Activated naive CD4-positive, alpha-beta T cell treated with anti-CD3 and anti-CD28 coated beads, Interleukin-2, amount 50 U/mL, for 24 hours (primary cell): ENCODE results near the gene FBXO24.
A peak's percentile ranks its signal among the peaks of the same experiment; 100 is the strongest.

Source experiments
- H3K27ac Mint-ChIP-seq: one replicate; pipeline ENCODE4 v1.8.0; 2021; ENCODE audit warnings: mild to moderate bottlenecking, mixed read lengths
- H3K27me3 Mint-ChIP-seq: one replicate; pipeline ENCODE4 v1.8.0; 2021; ENCODE audit warnings: mixed read lengths
- H3K36me3 Mint-ChIP-seq: one replicate; pipeline ENCODE4 v1.8.0; 2021; ENCODE audit warnings: mixed read lengths
- H3K4me1 Mint-ChIP-seq: one replicate; pipeline ENCODE4 v1.8.0; 2021; ENCODE audit warnings: mixed read lengths
- H3K4me3 Mint-ChIP-seq: one replicate; pipeline ENCODE4 v1.8.0; 2021; ENCODE audit warnings: mild to moderate bottlenecking, mixed read lengths
- H3K9me3 Mint-ChIP-seq: one replicate; pipeline ENCODE4 v1.8.0; 2021; ENCODE audit warnings: mixed read lengths

FBXO24 gene

DNA sequence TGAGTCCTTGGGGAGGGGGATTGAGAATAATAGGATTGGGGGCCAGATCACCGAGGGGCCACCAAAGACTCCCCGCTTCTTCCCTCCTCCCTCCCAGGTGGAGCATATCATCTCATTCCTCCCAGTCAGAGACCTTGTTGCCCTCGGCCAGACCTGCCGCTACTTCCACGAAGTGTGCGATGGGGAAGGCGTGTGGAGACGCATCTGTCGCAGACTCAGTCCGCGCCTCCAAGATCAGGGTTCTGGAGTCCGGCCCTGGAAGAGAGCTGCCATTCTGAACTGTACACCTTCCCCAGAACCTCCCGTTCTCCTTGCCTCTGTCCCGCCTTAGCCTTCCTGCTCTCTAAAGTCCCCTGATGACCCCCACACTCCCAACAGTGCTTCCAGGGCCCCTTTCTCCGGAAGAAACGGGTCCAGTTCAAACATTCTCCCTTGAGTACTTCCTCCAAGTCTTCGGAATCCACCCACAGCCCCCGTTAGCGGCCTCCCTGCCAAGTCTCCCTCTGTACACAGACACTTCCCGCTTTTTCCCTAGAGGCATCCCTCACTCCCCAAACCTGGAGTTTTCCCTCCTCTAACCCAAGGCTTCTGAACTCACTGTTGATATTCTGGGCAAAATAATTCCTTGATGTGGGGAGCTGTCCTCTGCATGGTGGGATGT is 4.1 kb downstream of the FBXO24 start:
- peaks cover 13% of the 10 kb centered on the region for H3K4me1 Mint-ChIP-seq
- H3K9me3 Mint-ChIP-seq = no peaks in the 10 kb centered on the region
- no peaks in the 10 kb centered on the region for H3K27me3 Mint-ChIP-seq
- H3K4me3 Mint-ChIP-seq = no peak overlapping the region
- H3K27ac Mint-ChIP-seq = peak overlapping the region; percentile 17
- H3K36me3 Mint-ChIP-seq = no peaks in the 10 kb centered on the region

DNA sequence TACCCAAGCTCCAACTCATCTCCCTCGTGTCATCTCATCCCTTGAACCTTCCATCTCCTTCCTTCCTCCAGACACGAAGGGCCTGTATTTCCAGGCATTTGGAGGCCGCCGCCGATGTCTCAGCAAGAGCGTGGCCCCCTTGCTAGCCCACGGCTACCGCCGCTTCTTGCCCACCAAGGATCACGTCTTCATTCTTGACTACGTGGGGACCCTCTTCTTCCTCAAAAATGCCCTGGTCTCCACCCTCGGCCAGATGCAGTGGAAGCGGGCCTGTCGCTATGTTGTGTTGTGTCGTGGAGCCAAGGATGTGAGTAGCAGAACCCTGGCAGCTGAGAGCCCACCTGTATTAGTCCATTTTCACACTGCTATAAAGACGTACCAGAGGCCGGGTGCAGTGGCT is 5.5 kb downstream of the FBXO24 start:
- no peak overlapping the region for H3K4me3 Mint-ChIP-seq
- H3K27me3 Mint-ChIP-seq = no peaks in the 10 kb centered on the region
- peaks cover 7% of the 10 kb centered on the region for H3K4me1 Mint-ChIP-seq
- no peaks in the 10 kb centered on the region for H3K36me3 Mint-ChIP-seq
- no peaks in the 10 kb centered on the region for H3K9me3 Mint-ChIP-seq
- no peak overlapping the region for H3K27ac Mint-ChIP-seq

DNA sequence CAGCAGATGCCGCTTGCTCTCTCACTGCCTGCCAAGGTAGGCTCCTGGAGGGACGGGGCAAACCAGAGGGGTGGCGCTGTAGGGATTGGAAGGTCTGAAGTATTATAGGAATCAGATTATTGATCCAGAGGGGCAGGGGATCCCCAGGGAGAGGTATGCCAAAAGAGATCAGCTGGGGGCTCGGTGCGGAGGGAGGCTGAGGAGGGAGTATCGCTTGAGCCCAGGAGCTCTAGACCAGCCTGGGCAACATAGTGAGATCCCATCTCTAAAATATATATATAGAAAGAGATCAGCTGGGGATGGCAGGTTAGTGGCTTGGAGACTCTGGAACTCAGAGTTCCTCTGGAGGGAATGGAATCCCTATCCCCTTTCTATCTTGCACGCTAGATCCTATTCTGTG is 9.1 kb downstream of the FBXO24 start:
- Mint-ChIP-seq H3K4me1 (peaks cover 4% of the 10 kb centered on the region), H3K4me3 (no peak overlapping the region), H3K9me3 (no peaks in the 10 kb centered on the region), H3K27me3 (no peaks in the 10 kb centered on the region), H3K27ac (no peak overlapping the region), H3K36me3 (no peaks in the 10 kb centered on the region)

DNA sequence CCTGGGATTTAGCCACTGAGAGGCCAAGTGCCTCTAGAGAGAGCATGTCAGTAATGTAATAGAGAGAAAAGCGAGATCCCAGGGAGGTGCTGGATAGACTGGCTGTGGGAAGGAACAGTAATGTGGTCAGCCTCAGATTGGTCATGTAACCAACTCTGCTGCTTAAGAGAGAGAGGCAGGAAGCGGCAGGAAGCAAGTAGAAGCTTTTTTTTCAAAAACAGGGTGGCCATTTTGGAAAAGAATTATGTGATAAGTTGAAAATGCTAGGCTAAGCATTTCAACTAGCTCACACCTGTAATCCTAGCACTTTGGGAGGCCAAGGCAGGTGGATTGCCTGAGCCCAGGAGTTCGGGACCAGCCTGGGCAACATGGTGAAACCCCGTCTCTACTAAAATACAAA is 12.3 kb downstream of the FBXO24 start:
- H3K9me3 Mint-ChIP-seq = no peaks in the 10 kb centered on the region
- H3K27ac Mint-ChIP-seq = no peak overlapping the region
- H3K27me3 Mint-ChIP-seq = no peaks in the 10 kb centered on the region
- H3K36me3 Mint-ChIP-seq = no peaks in the 10 kb centered on the region
- H3K4me1 Mint-ChIP-seq = peaks cover 6% of the 10 kb centered on the region
- no peak overlapping the region for H3K4me3 Mint-ChIP-seq

DNA sequence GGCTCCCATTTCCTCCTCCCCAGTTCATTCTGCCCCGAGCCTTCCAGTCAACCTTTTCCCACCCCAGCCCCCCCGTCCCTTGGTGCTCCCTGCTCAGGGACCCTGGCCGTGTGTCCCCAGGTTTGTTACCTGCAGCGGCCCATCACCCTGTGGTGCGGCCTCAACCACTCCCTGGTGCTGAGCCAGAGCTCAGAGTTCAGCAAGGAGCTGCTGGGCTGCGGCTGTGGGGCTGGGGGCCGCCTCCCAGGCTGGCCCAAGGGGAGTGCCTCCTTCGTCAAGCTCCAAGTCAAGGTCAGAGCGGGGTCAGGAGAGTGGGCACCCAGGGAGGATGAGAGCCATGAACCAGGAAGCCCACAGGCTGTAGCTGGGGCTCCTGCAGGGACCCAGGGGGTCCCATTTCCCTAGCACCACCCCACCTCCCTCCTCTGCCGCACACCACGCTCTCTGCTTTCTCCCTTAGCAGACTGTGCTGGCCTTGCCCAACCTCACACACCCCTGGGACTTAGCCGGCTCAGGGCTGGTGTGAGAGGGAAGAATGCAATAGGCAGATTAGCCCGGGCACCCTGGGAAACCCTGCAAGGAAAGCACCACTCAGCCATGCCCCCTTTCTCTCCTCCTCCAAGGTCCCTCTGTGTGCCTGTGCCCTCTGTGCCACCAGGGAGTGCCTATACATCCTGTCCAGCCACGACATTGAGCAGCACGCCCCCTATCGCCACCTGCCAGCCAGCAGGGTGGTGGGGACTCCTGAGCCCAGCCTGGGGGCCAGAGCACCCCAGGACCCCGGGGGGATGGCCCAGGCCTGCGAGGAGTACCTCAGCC is 14.0 kb downstream of the FBXO24 start:
- no peak overlapping the region for H3K4me3 Mint-ChIP-seq
- H3K9me3 Mint-ChIP-seq = no peaks in the 10 kb centered on the region
- H3K4me1 Mint-ChIP-seq = peaks cover 12% of the 10 kb centered on the region
- H3K27me3 Mint-ChIP-seq = no peaks in the 10 kb centered on the region
- H3K36me3 Mint-ChIP-seq = no peaks in the 10 kb centered on the region
- no peak overlapping the region for H3K27ac Mint-ChIP-seq

DNA sequence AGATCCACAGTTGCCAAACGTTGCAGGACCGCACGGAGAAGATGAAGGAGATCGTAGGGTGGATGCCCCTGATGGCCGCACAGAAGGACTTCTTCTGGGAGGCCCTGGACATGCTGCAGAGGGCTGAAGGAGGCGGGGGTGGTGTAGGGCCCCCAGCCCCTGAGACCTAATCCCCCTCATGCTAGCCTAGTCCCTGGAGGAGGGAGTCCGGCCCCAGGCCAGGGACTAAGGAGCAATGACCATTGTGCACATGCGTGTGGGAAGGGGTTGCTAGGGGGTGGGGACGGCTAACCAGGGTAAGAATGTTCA is 14.6 kb downstream of the FBXO24 start:
- Mint-ChIP-seq H3K36me3 (no peaks in the 10 kb centered on the region), H3K4me3 (no peak overlapping the region), H3K27ac (no peak overlapping the region), H3K4me1 (peaks cover 16% of the 10 kb centered on the region), H3K27me3 (no peaks in the 10 kb centered on the region), H3K9me3 (no peaks in the 10 kb centered on the region)

DNA sequence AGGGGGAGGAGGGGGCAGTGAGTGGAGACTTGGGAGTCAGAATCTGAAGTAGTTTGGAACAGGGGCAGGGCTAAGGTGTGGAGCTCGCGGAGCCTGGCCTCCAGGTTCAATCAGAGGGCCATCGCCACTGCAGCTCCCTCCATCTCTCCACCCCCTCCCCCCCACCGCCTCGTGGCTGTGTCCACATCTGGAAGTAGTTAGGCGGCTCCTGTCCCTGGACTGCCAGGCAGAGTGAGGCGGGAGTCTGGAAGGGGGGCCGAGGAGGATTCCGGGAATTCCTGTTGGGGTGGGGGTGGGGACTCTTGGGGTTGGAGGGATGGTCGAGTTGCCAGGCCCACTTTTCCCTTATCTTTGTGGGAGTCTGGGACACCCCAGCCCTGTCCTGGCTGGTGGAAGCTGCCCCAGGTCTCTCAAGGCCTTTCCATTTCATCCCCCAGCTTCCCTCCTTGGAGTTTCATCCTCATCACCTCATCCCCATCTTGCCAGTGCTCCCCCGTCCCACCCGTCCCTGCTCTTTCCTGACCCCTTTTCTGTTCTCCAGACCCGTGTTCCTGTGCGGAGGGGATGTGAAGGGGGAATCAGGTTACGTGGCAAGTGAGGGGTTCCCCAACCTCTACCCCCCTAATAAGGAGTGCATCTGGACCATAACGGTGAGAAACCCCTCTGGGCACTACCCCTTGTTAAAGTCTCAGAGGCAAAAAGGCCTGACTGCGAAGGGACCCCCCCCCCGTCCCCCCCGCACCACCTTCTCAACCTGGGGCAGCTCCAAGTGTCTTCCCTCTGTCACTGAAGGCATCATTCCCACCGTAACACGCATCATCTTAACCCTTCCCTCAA is 17.0 kb downstream of the FBXO24 start:
- Mint-ChIP-seq H3K4me3 (peak overlapping the region; percentile 77), H3K9me3 (no peaks in the 10 kb centered on the region), H3K36me3 (no peaks in the 10 kb centered on the region), H3K4me1 (peaks cover 15% of the 10 kb centered on the region), H3K27ac (no peak overlapping the region), H3K27me3 (no peaks in the 10 kb centered on the region)

DNA sequence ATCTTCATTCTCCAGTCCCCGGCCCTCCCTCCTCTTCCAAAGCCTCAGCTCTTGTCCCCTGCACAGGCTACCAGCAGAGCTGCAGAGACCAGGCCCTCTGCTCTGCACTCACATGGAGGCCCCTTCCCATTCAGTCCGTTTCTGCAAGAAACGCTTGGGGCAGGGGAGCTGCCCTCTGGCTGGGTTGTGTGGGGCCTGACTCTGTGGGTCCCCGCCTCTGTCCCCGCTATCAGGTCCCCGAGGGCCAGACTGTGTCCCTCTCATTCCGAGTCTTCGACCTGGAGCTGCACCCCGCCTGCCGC is 17.5 kb downstream of the FBXO24 start:
- no peak overlapping the region for H3K27ac Mint-ChIP-seq
- H3K9me3 Mint-ChIP-seq = no peaks in the 10 kb centered on the region
- H3K4me1 Mint-ChIP-seq = peaks cover 11% of the 10 kb centered on the region
- peak overlapping the region; percentile 77 for H3K4me3 Mint-ChIP-seq
- no peaks in the 10 kb centered on the region for H3K36me3 Mint-ChIP-seq
- no peaks in the 10 kb centered on the region for H3K27me3 Mint-ChIP-seq

DNA sequence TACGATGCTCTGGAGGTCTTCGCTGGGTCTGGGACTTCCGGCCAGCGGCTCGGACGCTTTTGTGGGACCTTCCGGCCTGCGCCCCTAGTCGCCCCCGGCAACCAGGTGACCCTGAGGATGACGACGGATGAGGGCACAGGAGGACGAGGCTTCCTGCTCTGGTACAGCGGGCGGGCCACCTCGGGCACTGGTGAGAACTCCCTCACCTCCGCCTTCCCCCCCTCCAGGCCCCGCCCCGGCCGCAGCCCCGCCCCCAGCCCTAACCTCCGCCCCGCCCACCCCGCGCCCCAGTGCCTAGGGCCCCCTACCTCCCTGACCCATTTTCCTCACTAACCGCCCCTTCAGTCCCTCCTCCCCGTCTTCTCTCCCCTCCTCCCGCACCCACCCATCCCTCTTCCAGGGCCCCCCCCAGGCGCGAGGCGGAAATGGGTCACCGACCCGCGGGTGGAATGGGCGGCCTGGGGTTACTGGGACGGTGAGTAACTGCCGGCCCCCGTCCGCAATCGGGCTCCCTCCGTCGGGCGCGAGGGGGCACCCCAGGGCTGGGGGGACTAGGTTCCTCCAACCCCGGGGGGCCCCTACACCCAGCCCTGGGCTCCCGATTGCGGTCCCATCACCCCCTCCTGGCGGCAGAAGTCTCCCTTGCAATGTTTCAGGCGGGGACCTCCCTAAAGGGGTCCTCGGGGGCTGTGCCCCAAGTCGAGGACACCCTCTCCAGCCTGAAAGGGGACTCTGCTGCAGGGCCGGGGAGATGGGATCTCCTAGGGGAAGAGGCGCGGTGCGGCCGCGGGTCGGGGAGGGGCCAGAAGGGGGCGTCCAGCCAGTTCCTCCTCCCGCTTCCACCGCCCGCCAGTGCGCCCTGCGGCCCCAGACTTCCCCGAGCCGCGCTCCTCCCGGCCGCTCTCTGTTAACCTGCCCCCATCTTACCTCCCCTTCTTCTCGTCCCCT is 18.2 kb downstream of the FBXO24 start:
- Mint-ChIP-seq H3K27ac (no peak overlapping the region), H3K9me3 (no peaks in the 10 kb centered on the region), H3K4me1 (peaks cover 11% of the 10 kb centered on the region), H3K36me3 (no peaks in the 10 kb centered on the region), H3K27me3 (no peaks in the 10 kb centered on the region), H3K4me3 (peak overlapping the region; percentile 82)

DNA sequence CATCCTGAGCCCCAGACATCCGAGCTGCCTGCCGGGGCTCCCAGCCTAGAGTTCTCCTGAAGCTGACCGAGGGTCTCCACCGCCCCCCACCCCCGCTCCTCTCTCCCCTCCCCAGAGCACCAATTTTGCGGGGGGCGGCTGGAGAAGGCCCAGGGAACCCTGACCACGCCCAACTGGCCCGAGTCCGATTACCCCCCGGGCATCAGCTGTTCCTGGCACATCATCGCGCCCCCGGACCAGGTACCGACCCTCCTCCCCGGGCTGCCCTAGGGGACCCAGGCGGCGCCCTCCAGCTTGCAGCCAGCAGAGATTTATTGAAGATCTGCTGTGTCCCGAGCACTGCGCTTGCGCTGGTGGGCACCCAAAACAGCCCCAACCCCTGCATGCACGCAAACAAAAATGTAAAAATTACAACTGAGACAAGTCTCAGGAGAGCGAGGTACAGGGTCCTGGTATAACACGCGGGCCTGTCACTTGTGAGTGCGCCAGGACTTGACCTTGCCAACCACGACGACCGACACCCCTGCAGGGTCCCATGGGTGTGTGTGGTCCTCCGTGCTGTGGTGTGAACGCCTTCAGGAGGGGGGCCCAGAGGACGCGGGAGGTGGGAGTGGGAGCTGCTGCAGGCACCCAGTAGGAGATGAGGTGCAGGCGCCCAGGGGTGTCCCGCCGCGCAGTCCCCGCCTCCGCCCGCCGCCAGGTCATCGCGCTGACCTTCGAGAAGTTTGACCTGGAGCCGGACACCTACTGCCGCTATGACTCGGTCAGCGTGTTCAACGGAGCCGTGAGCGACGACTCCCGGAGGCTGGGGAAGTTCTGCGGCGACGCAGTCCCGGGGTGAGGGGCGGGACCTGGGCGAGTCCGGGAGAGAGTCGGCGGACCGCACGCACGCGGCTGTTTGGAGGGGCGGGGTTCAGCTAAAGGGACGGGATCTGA is 19.1 kb downstream of the FBXO24 start:
- Mint-ChIP-seq H3K36me3 (no peaks in the 10 kb centered on the region), H3K9me3 (no peaks in the 10 kb centered on the region), H3K27ac (no peak overlapping the region), H3K4me1 (peaks cover 11% of the 10 kb centered on the region), H3K4me3 (peak overlapping the region; percentile 82), H3K27me3 (no peaks in the 10 kb centered on the region)

DNA sequence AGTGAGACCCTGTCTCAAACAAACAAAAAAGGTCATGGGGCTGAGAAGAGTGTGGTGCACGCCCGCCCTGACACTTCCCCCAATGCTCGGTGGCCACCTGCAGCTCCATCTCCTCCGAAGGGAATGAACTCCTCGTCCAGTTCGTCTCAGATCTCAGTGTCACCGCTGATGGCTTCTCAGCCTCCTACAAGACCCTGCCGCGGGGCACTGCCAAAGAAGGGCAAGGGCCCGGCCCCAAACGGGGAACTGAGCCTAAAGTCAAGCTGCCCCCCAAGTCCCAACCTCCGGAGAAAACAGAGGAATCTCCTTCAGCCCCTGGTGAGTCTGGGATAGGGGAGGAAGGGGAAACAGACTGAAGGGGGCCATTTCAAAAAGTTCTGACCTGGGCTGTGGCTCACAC is 20.2 kb downstream of the FBXO24 start:
- H3K27me3 Mint-ChIP-seq = no peaks in the 10 kb centered on the region
- H3K36me3 Mint-ChIP-seq = no peaks in the 10 kb centered on the region
- no peak overlapping the region for H3K27ac Mint-ChIP-seq
- no peaks in the 10 kb centered on the region for H3K9me3 Mint-ChIP-seq
- peaks cover 14% of the 10 kb centered on the region for H3K4me1 Mint-ChIP-seq
- H3K4me3 Mint-ChIP-seq = peak overlapping the region; percentile 82

DNA sequence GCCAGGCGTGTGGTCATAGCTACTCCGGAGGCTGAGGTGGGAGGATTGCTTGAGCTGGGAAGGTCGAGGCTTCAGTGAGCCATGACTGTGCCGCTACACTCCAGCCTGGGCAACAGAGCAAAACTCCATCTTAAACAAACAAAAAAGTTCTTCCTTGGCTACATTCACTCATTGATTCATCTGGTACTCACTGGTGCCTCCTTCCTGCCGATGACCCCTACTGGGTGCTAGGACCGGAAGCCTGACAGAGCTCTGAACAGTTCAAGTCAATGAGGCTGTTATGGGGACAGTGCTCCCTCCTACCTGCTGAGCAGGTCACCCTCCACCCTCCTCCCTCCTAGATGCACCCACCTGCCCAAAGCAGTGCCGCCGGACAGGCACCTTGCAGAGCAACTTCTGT is 21.0 kb downstream of the FBXO24 start:
- Mint-ChIP-seq H3K36me3 (no peaks in the 10 kb centered on the region), H3K27ac (no peak overlapping the region), H3K4me1 (peaks cover 19% of the 10 kb centered on the region), H3K4me3 (no peak overlapping the region), H3K27me3 (no peaks in the 10 kb centered on the region), H3K9me3 (no peaks in the 10 kb centered on the region)

DNA sequence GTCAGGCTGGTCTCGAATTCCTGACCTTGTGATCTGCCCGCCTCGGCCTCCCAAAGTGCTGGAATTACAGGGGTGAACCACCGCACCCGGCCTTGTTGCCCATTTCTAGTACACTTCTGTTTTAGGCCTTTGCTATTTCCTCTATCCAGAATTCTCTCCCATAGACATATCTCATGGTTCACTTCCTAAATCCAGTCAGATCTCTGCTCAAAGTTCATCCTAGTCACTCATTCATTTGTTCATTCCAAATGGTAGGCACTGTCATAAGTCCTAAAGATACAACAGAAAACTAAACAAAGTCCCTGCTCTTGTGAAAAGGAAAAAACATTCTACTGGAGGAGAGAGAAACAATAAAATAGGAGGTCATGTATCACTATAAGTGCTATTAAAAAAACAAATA is 23.8 kb downstream of the FBXO24 start:
- H3K9me3 Mint-ChIP-seq = no peaks in the 10 kb centered on the region
- H3K27me3 Mint-ChIP-seq = no peaks in the 10 kb centered on the region
- H3K4me1 Mint-ChIP-seq = peaks cover 25% of the 10 kb centered on the region
- H3K36me3 Mint-ChIP-seq = no peaks in the 10 kb centered on the region
- H3K4me3 Mint-ChIP-seq = peak overlapping the region; percentile 20
- H3K27ac Mint-ChIP-seq = peak overlapping the region; percentile 19

DNA sequence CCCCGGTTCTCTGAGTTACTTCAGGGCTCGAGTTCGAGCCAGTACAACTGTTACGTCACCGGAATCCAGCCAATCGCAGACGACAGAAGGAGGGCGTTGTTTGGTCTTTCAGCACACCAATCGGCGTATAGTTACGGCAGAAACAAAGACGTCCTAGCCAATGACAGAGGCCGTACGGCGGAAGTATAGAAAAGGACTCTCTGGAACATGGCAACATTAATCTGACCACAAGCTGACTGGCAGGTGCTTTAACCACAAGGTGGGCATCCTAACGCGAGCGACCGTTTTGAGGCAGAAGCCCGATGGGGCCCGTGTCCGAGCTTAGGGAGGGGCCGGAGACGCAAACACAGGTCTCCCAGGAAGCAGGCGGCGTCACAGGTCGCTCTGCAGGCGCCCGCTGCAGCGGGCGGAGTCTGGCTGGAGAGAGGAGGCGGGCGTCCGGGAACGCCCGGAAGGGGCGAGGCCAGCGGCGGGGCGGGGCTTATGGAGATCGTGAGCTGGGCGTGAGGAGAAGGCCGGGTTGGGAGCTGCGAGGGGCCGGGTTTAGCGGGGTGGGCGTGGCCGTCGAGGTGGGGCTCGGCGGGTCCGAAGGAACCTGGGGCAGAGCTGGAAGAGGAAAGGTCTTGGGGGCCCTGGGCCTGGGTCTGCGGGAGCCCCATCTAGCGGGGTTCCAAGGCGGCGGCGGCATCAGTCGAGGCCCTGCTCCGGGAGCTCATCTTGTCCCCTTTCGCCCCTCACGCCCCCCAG is 26.0 kb downstream of the FBXO24 start, which contains the start of gene MOSPD3:
TSS of gene MOSPD3 (plus strand) at position 558 of the 747 bp plus-strand sequence. CDS start 252 bp downstream, outside the sequence.
- Mint-ChIP-seq H3K27ac (peak within 1 kb of the TSS; percentile 99), H3K4me3 (peak within 1 kb of the TSS; percentile 99), H3K9me3 (no peaks in the 10 kb centered on the region), H3K4me1 (peaks cover 24% of the 10 kb centered on the region), H3K36me3 (no peaks in the 10 kb centered on the region), H3K27me3 (no peaks in the 10 kb centered on the region)
